ENCODE data around the gene TBATA. TPM values are rescaled to one million over a fixed set of nuclear protein-coding genes. Genes with fewer than 3 reads are reported as not detected.

TBATA gene
- total RNA-seq, 1 donor from 2014 or later = not detected

DNA sequence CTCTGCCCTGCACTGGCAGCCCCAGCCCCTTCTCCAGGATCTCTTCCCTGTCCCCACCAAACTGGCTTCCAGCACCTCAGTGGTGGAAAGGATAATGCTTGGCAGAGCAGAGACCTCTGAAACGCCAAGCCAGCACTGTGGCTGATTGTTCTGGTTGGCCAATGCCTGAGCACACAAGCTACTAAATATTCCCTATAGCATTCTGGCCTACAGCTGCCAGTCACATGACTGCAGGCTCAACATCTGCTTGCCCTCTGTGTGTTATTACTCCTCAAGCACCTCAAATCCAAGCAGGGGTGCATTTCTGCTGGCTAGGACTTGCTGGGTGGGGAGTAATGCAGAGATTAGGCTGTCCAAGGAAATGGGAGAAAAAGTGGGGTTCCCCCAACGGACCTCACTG is 6.1 kb downstream of the TBATA start:
- Histone ChIP-seq H3K9me3 (no peaks in the 10 kb centered on the region), H3K4me1 (no peaks in the 10 kb centered on the region), H3K27me3 (no peaks in the 10 kb centered on the region), H3K27ac (no peak overlapping the region), H3K36me3 (no peaks in the 10 kb centered on the region), H3K4me3 (no peak overlapping the region)
- intact Hi-C loops (cut with DNase I) = no loop called here
- no peak for TF ChIP-seq CTCF (IDR thresholded peaks at IDR 0.05)
- DNase-seq = no peak
- ATAC-seq = no peak

- H3K27ac ChIP-seq = no peak overlapping the region
- no peak for TF ChIP-seq CTCF (IDR thresholded peaks at IDR 0.05)
These were observed 6.8 kb downstream of the TBATA start for GRCh38 chr10:70778267-70778924.

GRCh38 chr10:70777063-70777875 is 7.9 kb downstream of the TBATA start:
- H3K4me3 ChIP-seq = no peak overlapping the region
- intact Hi-C loops (cut with DNase I) = no loop called here
- no peaks in the 10 kb centered on the region for H3K27me3 ChIP-seq
- H3K36me3 ChIP-seq = no peaks in the 10 kb centered on the region
- no peak for DNase-seq
- TF ChIP-seq CTCF (IDR thresholded peaks at IDR 0.05) = no peak
- no peaks in the 10 kb centered on the region for H3K4me1 ChIP-seq
- ATAC-seq = no peak
- no peaks in the 10 kb centered on the region for H3K9me3 ChIP-seq
- no peak overlapping the region for H3K27ac ChIP-seq

More at GRCh38 chr10:70778267-70778924, 6.8 kb downstream of the TBATA start:
- ATAC-seq = no peak
- no peak for DNase-seq
- Histone ChIP-seq H3K36me3 (no peaks in the 10 kb centered on the region), H3K9me3 (no peaks in the 10 kb centered on the region), H3K4me1 (no peaks in the 10 kb centered on the region), H3K4me3 (no peak overlapping the region), H3K27me3 (no peaks in the 10 kb centered on the region)
- intact Hi-C loops (cut with DNase I) = no loop called here

DNA sequence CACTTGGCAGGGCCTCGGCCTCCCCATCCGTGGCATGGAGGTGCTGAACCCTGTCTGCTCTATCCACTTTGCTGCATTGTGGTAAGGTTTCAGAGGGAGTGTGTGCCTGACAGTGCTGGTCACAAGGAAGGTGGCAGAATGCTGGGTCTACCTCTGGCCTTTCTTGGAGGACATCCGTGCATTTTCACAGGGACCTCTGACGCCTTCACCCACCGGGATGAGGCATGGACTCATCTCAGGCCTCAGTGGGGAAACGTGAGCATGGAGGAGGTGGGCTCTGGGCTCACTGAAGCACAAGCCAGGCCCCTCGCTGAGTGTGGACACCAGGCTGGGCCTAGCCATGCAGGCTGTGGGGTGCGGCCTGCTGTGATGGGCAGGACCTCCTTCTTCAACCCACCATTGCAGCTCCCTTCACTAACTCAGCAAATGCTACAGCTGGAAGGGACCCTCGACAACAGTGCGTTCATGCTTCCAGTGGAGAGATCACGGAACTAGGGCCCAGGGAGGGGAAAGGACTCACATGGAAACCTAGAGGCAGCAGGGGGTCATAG is 8.6 kb downstream of the TBATA start:
- intact Hi-C loops (cut with DNase I) = no loop called here
- H3K27me3 ChIP-seq = no peaks in the 10 kb centered on the region
- ATAC-seq = no peak

More for the DNA sequence above, 8.6 kb downstream of the TBATA start:
- no peak for DNase-seq
- no peak for TF ChIP-seq CTCF (IDR thresholded peaks at IDR 0.05)
- H3K4me1 ChIP-seq = no peaks in the 10 kb centered on the region
- no peak overlapping the region for H3K27ac ChIP-seq
- no peaks in the 10 kb centered on the region for H3K36me3 ChIP-seq
- no peak overlapping the region for H3K4me3 ChIP-seq
- H3K9me3 ChIP-seq = no peaks in the 10 kb centered on the region

Data from upper lobe of right lung (tissue), 1 donor.